PFSK-1 (cell line): ENCODE data around the gene NRP2.

Source experiments
- POLR2AphosphoS5 ChIP-seq: IDR thresholded peaks from 2 replicates; pipeline ENCODE4 v1.6.1; 2012; ENCODE audit warnings: low read depth, mild to moderate bottlenecking, control low read depth, low read length, moderate library complexity
- REST ChIP-seq, 2 experiments: IDR thresholded peaks; 2 replicates each; pipeline versions ENCODE4 v1.6.1 to v1.8.0; 2011 to 2012; ENCODE audit warnings: low read depth in 2 of 2, low read length in 2 of 2, control low read depth in 1 of 2, inconsistent platforms in 1 of 2, mild to moderate bottlenecking in 1 of 2, moderate library complexity in 1 of 2; ENCODE audit not compliant: insufficient read depth in 1 of 2

DNA sequence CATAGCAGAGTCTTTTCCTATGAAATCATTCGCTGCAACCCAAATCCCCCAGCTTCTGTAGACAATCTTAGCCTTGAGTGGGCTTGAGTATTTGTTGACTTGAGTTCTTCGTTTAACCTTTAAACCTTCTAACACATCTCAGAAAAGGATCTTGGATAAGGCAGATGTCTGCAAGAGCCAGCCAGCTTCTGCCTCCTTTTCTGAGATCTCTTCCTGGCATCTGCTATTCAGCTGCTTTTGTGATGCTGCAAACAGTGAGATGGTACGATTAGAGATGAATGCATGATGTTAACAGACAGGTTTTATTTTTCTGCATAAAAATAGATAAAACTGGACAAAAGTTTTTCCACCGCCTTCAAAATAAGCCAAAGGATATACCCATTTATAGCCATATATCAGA is 37.5 kb downstream of the NRP2 start:
- TF ChIP-seq REST (IDR thresholded peaks at IDR 0.05; ENCODE audit: insufficient read depth in 1 of 2, low read depth in 2 of 2, low read length in 2 of 2) (no peak), POLR2AphosphoS5 (no peak)
